NCI-H128 (cell line): Measurements from ENCODE around the gene OPN5.

Source experiments
- DNase-seq: peaks from one replicate; lab custom pipeline; 2025; ENCODE audit not compliant: unreplicated experiment; lab: John Stamatoyannopoulos, UW

Gene OPN5

GRCh38 chr6:47853766-47854165 is 71.9 kb downstream of the OPN5 start:
- DNase-seq = no peak

- no peak for DNase-seq
These were observed 73.1 kb downstream of the OPN5 start for GRCh38 chr6:47854971-47855370.

- no peak for DNase-seq
These were observed 77.3 kb downstream of the OPN5 start for GRCh38 chr6:47859175-47859574.

GRCh38 chr6:47862731-47863130 is 80.9 kb downstream of the OPN5 start:
- DNase-seq = no peak

- DNase-seq = no peak
These were observed 83.4 kb downstream of the OPN5 start for GRCh38 chr6:47865206-47865605.

- DNase-seq = no peak
These were observed 93.8 kb downstream of the OPN5 start for GRCh38 chr6:47875593-47875992.
